Activated gamma-delta T cell treated with Interleukin-2 at 50 U/mL for 16 hours (primary cell): ENCODE results near the gene CCT6A.
"Not testable (repeated sequence)": the region's sequence is repeated elsewhere in the genome, so short reads cannot be mapped to it uniquely, and the experiment has no call there.

ENCODE experiments used
- DNase-seq: peaks from one replicate; pipeline ENCODE4 v3.0.0-alpha.2; 2020

The CCT6A gene

GRCh38 chr7:56053379-56053778, 1.8 kb downstream of the CCT6A start:
- no peak for DNase-seq

- no peak for DNase-seq
These were observed 2.4 kb downstream of the CCT6A start for GRCh38 chr7:56053993-56054392.

GRCh38 chr7:56062382-56062781, 10.8 kb downstream of the CCT6A start:
- DNase-seq, result no peak

GRCh38 chr7:56063500-56063881, 11.9 kb downstream of the CCT6A start:
- no peak for DNase-seq

GRCh38 chr7:56063882-56064625, 12.5 kb downstream of the CCT6A start, which contains the start of gene SUMF2:
TSS of gene SUMF2 (plus strand) at chr7:56064286. CDS start at chr7:56064312, 26 bp downstream.
- DNase-seq, result peak; percentile 88

GRCh38 chr7:56066376-56066775, 14.8 kb downstream of the CCT6A start:
- DNase-seq, result not testable (repeated sequence)

- DNase-seq, result peak; percentile 63
These were observed 22.8 kb downstream of the CCT6A start for GRCh38 chr7:56074371-56074791.

- no peak for DNase-seq
These were observed 26.1 kb downstream of the CCT6A start for GRCh38 chr7:56077681-56078080.

- DNase-seq, result no peak
These were observed 26.6 kb downstream of the CCT6A start for GRCh38 chr7:56078196-56078595.

- DNase-seq, result no peak
These were observed 28.1 kb downstream of the CCT6A start for GRCh38 chr7:56079450-56080185.

GRCh38 chr7:56080726-56081435, 29.3 kb downstream of the CCT6A start:
- DNase-seq, result not testable (repeated sequence)

GRCh38 chr7:56081626-56082340, 30.2 kb downstream of the CCT6A start:
- no peak for DNase-seq

- DNase-seq, result no peak
These were observed 31.7 kb downstream of the CCT6A start for GRCh38 chr7:56083150-56083785.

- no peak for DNase-seq
These were observed 35.2 kb downstream of the CCT6A start for GRCh38 chr7:56086761-56087160.

GRCh38 chr7:56087445-56087844, 35.9 kb downstream of the CCT6A start:
- no peak for DNase-seq

- no peak for DNase-seq
These were observed 40.0 kb downstream of the CCT6A start for GRCh38 chr7:56091591-56091990.

- not testable (repeated sequence) for DNase-seq
These were observed 40.8 kb downstream of the CCT6A start for GRCh38 chr7:56092388-56092787.

- DNase-seq, result no peak
These were observed 41.4 kb downstream of the CCT6A start, which contains the start of gene PHKG1 for GRCh38 chr7:56092789-56093531. TSS of gene PHKG1 (minus strand) at chr7:56092952. CDS start at chr7:56088941, 4,011 bp downstream.

GRCh38 chr7:56097700-56098099, 46.1 kb downstream of the CCT6A start:
- DNase-seq, result no peak

GRCh38 chr7:56098187-56099008, 46.8 kb downstream of the CCT6A start:
- DNase-seq, result not testable (repeated sequence)

- DNase-seq, result no peak
These were observed 48.1 kb downstream of the CCT6A start for GRCh38 chr7:56099653-56100052.
